VCaP (cell line): ENCODE measurements around the gene NVL.
A peak's percentile ranks its signal among the peaks of the same experiment; 100 is the strongest.

Experiments
- H3K27ac ChIP-seq: fragments of 450-650 bp; 2 replicates; pipeline ENCODE4 v1.5.1; 2017
- TF ChIP-seq, protein P1 (sequence below): fragments of 450-650 bp; conservative IDR thresholded peaks from 2 replicates; pipeline ENCODE4 v1.5.1; 2017; ENCODE audit warnings: mild to moderate bottlenecking, moderate library complexity

The NVL gene

DNA sequence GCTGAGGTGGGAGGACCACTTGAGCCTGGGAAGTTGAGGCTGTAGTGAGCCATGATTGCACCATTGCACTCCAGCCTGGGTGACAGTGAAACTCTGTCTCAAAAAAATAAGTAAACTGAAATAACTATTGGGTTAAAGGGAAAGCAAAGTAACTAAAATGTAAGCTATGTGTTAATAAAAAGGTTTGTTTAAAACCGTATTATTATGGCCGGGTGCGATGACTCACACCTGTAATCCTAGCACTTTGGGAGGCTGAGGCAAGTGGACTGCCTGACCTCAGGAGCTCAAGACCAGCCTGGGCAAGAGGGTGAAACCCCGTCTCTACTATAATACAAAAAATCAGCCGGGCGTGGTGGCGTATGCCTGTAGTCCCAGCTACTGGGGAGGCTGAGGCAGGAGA lies 27.0 kb downstream of the NVL start:
- TF ChIP-seq, protein P1, sequence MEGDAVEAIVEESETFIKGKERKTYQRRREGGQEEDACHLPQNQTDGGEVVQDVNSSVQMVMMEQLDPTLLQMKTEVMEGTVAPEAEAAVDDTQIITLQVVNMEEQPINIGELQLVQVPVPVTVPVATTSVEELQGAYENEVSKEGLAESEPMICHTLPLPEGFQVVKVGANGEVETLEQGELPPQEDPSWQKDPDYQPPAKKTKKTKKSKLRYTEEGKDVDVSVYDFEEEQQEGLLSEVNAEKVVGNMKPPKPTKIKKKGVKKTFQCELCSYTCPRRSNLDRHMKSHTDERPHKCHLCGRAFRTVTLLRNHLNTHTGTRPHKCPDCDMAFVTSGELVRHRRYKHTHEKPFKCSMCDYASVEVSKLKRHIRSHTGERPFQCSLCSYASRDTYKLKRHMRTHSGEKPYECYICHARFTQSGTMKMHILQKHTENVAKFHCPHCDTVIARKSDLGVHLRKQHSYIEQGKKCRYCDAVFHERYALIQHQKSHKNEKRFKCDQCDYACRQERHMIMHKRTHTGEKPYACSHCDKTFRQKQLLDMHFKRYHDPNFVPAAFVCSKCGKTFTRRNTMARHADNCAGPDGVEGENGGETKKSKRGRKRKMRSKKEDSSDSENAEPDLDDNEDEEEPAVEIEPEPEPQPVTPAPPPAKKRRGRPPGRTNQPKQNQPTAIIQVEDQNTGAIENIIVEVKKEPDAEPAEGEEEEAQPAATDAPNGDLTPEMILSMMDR: no peak
- peak overlapping the region; percentile 84; the same call in 1 of the 2 replicates for H3K27ac ChIP-seq

- peak overlapping the region; percentile 6; the same call in 1 of the 2 replicates for H3K27ac ChIP-seq
Measured at GRCh38 chr1:224301391-224301790, 28.6 kb downstream of the NVL start.

GRCh38 chr1:224300346-224300745 lies 29.6 kb downstream of the NVL start:
- TF ChIP-seq, protein P1: no peak
- peak overlapping the region; percentile 6; the same call in 1 of the 2 replicates for H3K27ac ChIP-seq

More at GRCh38 chr1:224301391-224301790, 28.6 kb downstream of the NVL start:
- TF ChIP-seq, protein P1: no peak

DNA sequence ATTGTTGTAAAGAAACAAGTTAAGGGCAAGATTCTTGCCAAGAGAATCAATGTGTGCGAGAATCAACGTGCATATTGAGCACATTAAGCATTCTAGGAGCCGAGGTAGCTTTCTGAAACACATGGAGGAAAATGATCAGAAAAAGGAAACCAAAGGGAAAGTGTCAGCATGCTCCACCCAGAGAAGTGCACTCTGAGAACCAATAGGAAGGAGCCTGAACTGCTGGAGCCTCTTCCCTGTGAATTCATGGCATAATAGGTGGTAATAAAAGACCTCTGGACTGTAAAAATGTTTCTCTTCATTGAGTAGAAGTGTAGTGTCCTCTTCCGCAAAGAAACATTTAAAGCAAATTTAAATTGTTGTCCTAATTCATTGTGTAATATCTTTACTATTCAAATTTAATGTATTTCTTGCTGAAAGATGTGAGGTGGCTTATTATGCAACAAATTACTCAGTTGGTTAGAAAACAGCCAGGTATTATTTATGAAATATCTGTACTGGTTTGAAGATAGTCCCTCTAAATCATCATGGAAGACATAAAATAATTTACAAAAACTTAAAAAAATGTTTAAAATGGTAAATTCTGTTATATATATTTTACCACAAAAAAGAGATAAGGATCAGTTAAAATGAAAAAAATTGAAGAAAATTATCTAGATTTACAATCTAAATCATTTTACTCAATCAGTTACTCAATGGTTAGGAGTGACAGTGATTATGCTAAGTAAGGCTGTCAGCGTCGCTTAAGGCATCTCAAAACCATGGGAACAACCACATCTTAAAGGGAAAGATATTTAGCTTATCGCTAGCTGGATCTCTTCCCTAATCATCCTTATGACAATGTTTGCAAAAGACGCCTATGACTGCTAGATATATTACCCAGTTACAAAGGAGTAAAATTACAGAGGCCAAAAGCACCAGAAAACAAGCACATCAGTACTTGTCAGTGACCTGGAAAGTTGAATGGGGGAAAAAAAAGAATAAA lies 31.3 kb downstream of the NVL start:
- TF ChIP-seq, protein P1: no peak
- H3K27ac ChIP-seq: no peak overlapping the region

GRCh38 chr1:224294775-224295174 lies 35.2 kb downstream of the NVL start:
- TF ChIP-seq, protein P1: no peak

GRCh38 chr1:224292419-224292818 lies 37.6 kb downstream of the NVL start:
- TF ChIP-seq, protein P1: no peak
- no peak overlapping the region for H3K27ac ChIP-seq

More at GRCh38 chr1:224294775-224295174, 35.2 kb downstream of the NVL start:
- no peak overlapping the region for H3K27ac ChIP-seq

GRCh38 chr1:224289396-224289795 lies 40.6 kb downstream of the NVL start:
- TF ChIP-seq, protein P1: no peak
- H3K27ac ChIP-seq: no peak overlapping the region
